Keratinocyte (primary cell): Measurements from ENCODE around the gene MICOS13.

ENCODE experiments used
- CTCF ChIP-seq, 3 experiments: IDR thresholded peaks in 1 of 3; conservative IDR thresholded peaks in 1 of 3; optimal IDR thresholded peaks in 1 of 3; 2 replicates in 2 of 3; 3 replicates in 1 of 3; pipeline versions ENCODE3 to v1.5.1; 2011; ENCODE audit warnings: low read length in 3 of 3, mild to moderate bottlenecking in 3 of 3, moderate library complexity in 2 of 3, control low read depth in 1 of 3, inconsistent platforms in 1 of 3; ENCODE audit not compliant: insufficient read depth in 2 of 3; ENCODE audit errors: extremely low read depth in 1 of 3
- EZH2 ChIP-seq: IDR thresholded peaks from one replicate; pipeline ENCODE4 v1.6.1; 2012; ENCODE audit warnings: inconsistent platforms, mild to moderate bottlenecking, low read length, moderate library complexity

GRCh38 chr19:5703819-5704818 lies 23.8 kb upstream of the MICOS13 start:
- TF ChIP-seq CTCF (optimal IDR thresholded peaks at IDR 0.05 in 1 of 3, IDR thresholded peaks at IDR 0.05 in 1 of 3, conservative IDR thresholded peaks at IDR 0.05 in 1 of 3; ENCODE audit: extremely low read depth in 1 of 3, insufficient read depth in 2 of 3, low read length in 3 of 3) (no peak), EZH2 (no peak)
